GM19455 (cell line): ENCODE data around the gene HAGHL.
"Not testable (repeated sequence)": the region's sequence is repeated elsewhere in the genome, so short reads cannot be mapped to it uniquely, and the experiment has no call there.

Experiments
- ATAC-seq: cut with Tn5 transposase; IDR thresholded peaks from one replicate; pipeline ENCODE4 v1.9.1; 2021; ENCODE audit not compliant: unreplicated experiment

The HAGHL gene

GRCh38 chr16:766820-767640 is 40.1 kb downstream of the HAGHL start:
- ATAC-seq = no peak

GRCh38 chr16:767743-768235 is 40.9 kb downstream of the HAGHL start:
- no peak for ATAC-seq

- ATAC-seq = no peak
These were observed 41.5 kb downstream of the HAGHL start for GRCh38 chr16:768428-768827.

GRCh38 chr16:769184-769784 is 42.4 kb downstream of the HAGHL start:
- ATAC-seq = no peak

GRCh38 chr16:769934-770333 is 43.0 kb downstream of the HAGHL start:
- ATAC-seq = no peak

- ATAC-seq = no peak
These were observed 43.5 kb downstream of the HAGHL start for GRCh38 chr16:770411-770810.

- ATAC-seq = no peak
These were observed 46.1 kb downstream of the HAGHL start for GRCh38 chr16:772959-773358.

GRCh38 chr16:774086-775001 is 47.4 kb downstream of the HAGHL start:
- ATAC-seq = no peak

- no peak for ATAC-seq
These were observed 48.4 kb downstream of the HAGHL start for GRCh38 chr16:775236-775796.

GRCh38 chr16:776298-776697 is 49.4 kb downstream of the HAGHL start:
- not testable (repeated sequence) for ATAC-seq

- ATAC-seq = no peak
These were observed 49.9 kb downstream of the HAGHL start for GRCh38 chr16:776824-777223.

- ATAC-seq = no peak
These were observed 50.9 kb downstream of the HAGHL start for GRCh38 chr16:777826-778225.

- no peak for ATAC-seq
These were observed 51.5 kb downstream of the HAGHL start for GRCh38 chr16:778447-778846.

- no peak for ATAC-seq
These were observed 52.1 kb downstream of the HAGHL start for GRCh38 chr16:778909-779527.
